HCT116 (cell line): Measurements from ENCODE around the gene GTSF1L. TPM values are rescaled to one million over a fixed set of nuclear protein-coding genes. Genes with fewer than 3 reads are reported as not detected.

ENCODE experiments used
- ATAC-seq: fragments of 200-7000 bp; cut with Tn5 transposase; 2 replicates; pipeline ENCODE4 v1.9.1; 2020; ENCODE audit warnings: mild to moderate bottlenecking, moderate library complexity
- BruUV-seq: library from RNA; stranded (reverse); fragments of 400-500 nt; replicated peaks from 2 replicates; lab custom pipeline; 2021; lab: Mats Ljungman, UMichigan
- CTCF ChIA-PET: fragments of 300-600 bp; sonication (Branson Sonifier 250); formaldehyde crosslinking; loops from one replicate; lab custom pipeline; 2021; ENCODE audit warnings: antibody characterized with exemption; lab: Charles Lee
- POLR2A ChIA-PET: fragments of 300-600, 350-600 bp; sonication (Branson Sonifier 250); formaldehyde crosslinking; loops from one replicate; lab custom pipeline; 2021; ENCODE audit warnings: antibody characterized with exemption; lab: Charles Lee
- RAD21 ChIA-PET, 2 experiments: fragments of 300-600 bp; sonication (Branson Sonifier 250); formaldehyde crosslinking; loops; one replicate each; lab custom pipeline; 2023; ENCODE audit warnings: low total read pairs in 2 of 2; ENCODE audit not compliant: uncharacterized antibody in 2 of 2, unreplicated experiment in 2 of 2, low non-redundant PET in 1 of 2; lab: Charles Lee
- DNase-seq: peaks from one replicate; pipeline ENCODE4 v3.0.0-alpha.2; 2010; ENCODE audit warnings: low read depth, low spot score
- H2AFZ ChIP-seq: fragments of 200-600 bp; shearing (Covaris generic), sonication (generic); 2 replicates; pipeline ENCODE4 v1.6.1; 2017; ENCODE audit warnings: low read depth, mixed run types, mixed read lengths, antibody characterized with exemption, low read length; ENCODE audit not compliant: poor library complexity, severe bottlenecking
- H3K27ac ChIP-seq: 2 replicates; pipeline ENCODE4 v1.5.1; 2012; ENCODE audit warnings: low read depth, low read length
- H3K27me3 ChIP-seq: fragments of 200-600 bp; sonication (generic); 2 replicates; pipeline ENCODE4 v1.6.1; 2016; ENCODE audit warnings: mixed run types, low read length, mixed read lengths; ENCODE audit not compliant: insufficient read depth
- H3K36me3 ChIP-seq, 2 experiments: fragments of 200-500 bp in 1 of 2; fragments of 200-600 bp in 1 of 2; sonication (Bioruptor generic) in 1 of 2; sonication (generic) in 1 of 2; 2 replicates each; pipeline versions ENCODE4 v1.5.1 to v1.6.1; 2014 to 2016; ENCODE audit warnings: low read length in 2 of 2, inconsistent platforms in 1 of 2, mixed read lengths in 1 of 2, mixed run types in 1 of 2; ENCODE audit not compliant: insufficient read depth in 2 of 2, control insufficient read depth in 1 of 2
- H3K4me1 ChIP-seq, 2 experiments: fragments of 200-600 bp in 1 of 2; sonication (generic) in 1 of 2; 2 replicates each; pipeline versions ENCODE4 v1.5.1 to v1.6.1; 2012 to 2017; ENCODE audit warnings: low read length in 2 of 2, inconsistent platforms in 1 of 2, mild to moderate bottlenecking in 1 of 2, mixed read lengths in 1 of 2, mixed run types in 1 of 2, moderate library complexity in 1 of 2; ENCODE audit not compliant: insufficient read depth in 2 of 2, control insufficient read depth in 1 of 2
- H3K4me2 ChIP-seq: fragments of 200-600 bp; sonication (generic); 2 replicates; pipeline ENCODE4 v1.6.1; 2017; ENCODE audit warnings: mixed run types, low read length, mixed read lengths
- H3K4me3 ChIP-seq, 2 experiments: fragments of 200-600 bp in 1 of 2; sonication (generic) in 1 of 2; replicated peaks in 1 of 2; 2 replicates each; pipeline ENCODE4 v1.5.1; 2011 to 2016; ENCODE audit warnings: low read length in 2 of 2, control low read depth in 1 of 2, low read depth in 1 of 2, mild to moderate bottlenecking in 1 of 2, mixed read lengths in 1 of 2, mixed run types in 1 of 2
- H3K79me2 ChIP-seq: fragments of 200-600 bp; sonication (generic); 2 replicates; pipeline ENCODE4 v1.6.1; 2017; ENCODE audit warnings: mild to moderate bottlenecking, mixed run types, low read length, moderate library complexity, mixed read lengths; ENCODE audit not compliant: insufficient read depth
- H3K9ac ChIP-seq: fragments of 200-600 bp; sonication (generic); 2 replicates; pipeline ENCODE4 v1.6.1; 2016; ENCODE audit warnings: low read length, mixed read lengths
- H3K9me2 ChIP-seq: fragments of 200-600 bp; sonication (generic), shearing (Covaris generic); 2 replicates; pipeline ENCODE4 v1.6.1; 2017; ENCODE audit warnings: mixed run types, mild to moderate bottlenecking, moderate library complexity; ENCODE audit not compliant: insufficient read depth
- H3K9me3 ChIP-seq, 2 experiments: fragments of 200-500 bp in 1 of 2; fragments of 200-600 bp in 1 of 2; sonication (Bioruptor generic) in 1 of 2; sonication (generic) in 1 of 2; 2 replicates each; pipeline ENCODE4 v1.6.1; 2014 to 2017; ENCODE audit warnings: low read length in 2 of 2, mixed read lengths in 2 of 2, inconsistent platforms in 1 of 2, low read depth in 1 of 2, mild to moderate bottlenecking in 1 of 2, mixed run types in 1 of 2, moderate library complexity in 1 of 2; ENCODE audit not compliant: control insufficient read depth in 1 of 2, insufficient read depth in 1 of 2
- H4K20me1 ChIP-seq: fragments of 200-600 bp; sonication (generic), shearing (Covaris generic); 2 replicates; pipeline ENCODE4 v1.6.1; 2017; ENCODE audit warnings: mixed run types, mild to moderate bottlenecking, moderate library complexity; ENCODE audit not compliant: insufficient read depth
- CBX3 ChIP-seq: IDR thresholded peaks from 2 replicates; pipeline ENCODE4 v1.6.1; 2012; ENCODE audit warnings: low read depth
- EGR1 ChIP-seq: IDR thresholded peaks from 2 replicates; pipeline ENCODE4 v1.6.1; 2012; ENCODE audit warnings: low read depth
- EZH2phosphoT487 ChIP-seq: fragments of 200-600 bp; IDR thresholded peaks from 2 replicates; pipeline ENCODE4 v1.6.1; 2018; ENCODE audit warnings: antibody characterized with exemption, borderline replicate concordance
- FOSL1 ChIP-seq: IDR thresholded peaks from 2 replicates; pipeline ENCODE4 v1.6.1; 2012; ENCODE audit warnings: low read depth
- JUND ChIP-seq: IDR thresholded peaks from 2 replicates; pipeline ENCODE4 v1.6.1; 2012
- POLR2A ChIP-seq: IDR thresholded peaks from 2 replicates; pipeline ENCODE4 v1.7.0; 2011; ENCODE audit warnings: borderline replicate concordance; ENCODE audit not compliant: insufficient read depth, insufficient read length; ENCODE audit errors: extremely low read depth
- RAD21 ChIP-seq: IDR thresholded peaks from 2 replicates; pipeline ENCODE4 v1.6.1; 2012; ENCODE audit warnings: low read depth, mild to moderate bottlenecking
- SIN3A ChIP-seq: IDR thresholded peaks from 2 replicates; pipeline ENCODE4 v1.6.1; 2012; ENCODE audit warnings: low read depth
- SRF ChIP-seq: IDR thresholded peaks from 2 replicates; pipeline ENCODE4 v1.6.1; 2012; ENCODE audit warnings: low read depth
- TCF7L2 ChIP-seq: IDR thresholded peaks from 2 replicates; pipeline ENCODE4 v1.7.0; 2011; ENCODE audit warnings: borderline replicate concordance, inconsistent platforms; ENCODE audit not compliant: insufficient read depth, insufficient read length; ENCODE audit errors: extremely low read depth
- YY1 ChIP-seq: IDR thresholded peaks from 2 replicates; pipeline ENCODE4 v1.6.1; 2011; ENCODE audit warnings: low read length, low read depth, moderate library complexity, mild to moderate bottlenecking; ENCODE audit not compliant: insufficient replicate concordance; ENCODE audit errors: extremely low read depth
- ZFX ChIP-seq: fragments of 450-650 bp; IDR thresholded peaks from 2 replicates; pipeline ENCODE4 v1.6.1; 2017
- ZNF274 ChIP-seq: fragments of 200-500 bp; sonication (Bioruptor generic); IDR thresholded peaks from 2 replicates; pipeline ENCODE4 v1.6.1; 2014; ENCODE audit warnings: mild to moderate bottlenecking, low read depth, low read length, inconsistent platforms
- intact Hi-C: fragments of 100-400 bp; cut with micrococcal nuclease; formaldehyde crosslinking; loops from 2 replicates; pipeline ENCODE4 v1.10.0; 2022
- total RNA-seq: library from RNA; stranded (reverse); gene quantifications from one replicate; pipeline ENCODE4 v1.2.1, GENCODE V29; 2021; ENCODE audit not compliant: unreplicated experiment
- TF ChIP-seq, protein P1 (sequence below): IDR thresholded peaks from 2 replicates; pipeline ENCODE4 v1.6.1; 2011; ENCODE audit warnings: mild to moderate bottlenecking, low read length, moderate library complexity; ENCODE audit not compliant: insufficient replicate concordance; ENCODE audit errors: extremely low read depth
- TF ChIP-seq, protein P2 (sequence below): IDR thresholded peaks from 2 replicates; pipeline ENCODE4 v1.6.1; 2012
- TF ChIP-seq, protein P3 (sequence below), 3 experiments: fragments of 200-600 bp in 1 of 3; sonication (generic) in 1 of 3; IDR thresholded peaks in 2 of 3; conservative IDR thresholded peaks in 1 of 3; 2 replicates each; pipeline ENCODE4 v1.5.1; 2012 to 2017; ENCODE audit warnings: low read depth in 2 of 3, low read length in 2 of 3, antibody characterized with exemption in 1 of 3, borderline replicate concordance in 1 of 3, control low read depth in 1 of 3, mild to moderate bottlenecking in 1 of 3, mixed read lengths in 1 of 3, mixed run types in 1 of 3, moderate library complexity in 1 of 3; ENCODE audit not compliant: insufficient read depth in 1 of 3
- TF ChIP-seq, protein P4 (sequence below): IDR thresholded peaks from 2 replicates; pipeline ENCODE4 v1.6.1; 2012

GTSF1L gene
- total RNA-seq, 1 experiment from 2014 or later = not detected

DNA sequence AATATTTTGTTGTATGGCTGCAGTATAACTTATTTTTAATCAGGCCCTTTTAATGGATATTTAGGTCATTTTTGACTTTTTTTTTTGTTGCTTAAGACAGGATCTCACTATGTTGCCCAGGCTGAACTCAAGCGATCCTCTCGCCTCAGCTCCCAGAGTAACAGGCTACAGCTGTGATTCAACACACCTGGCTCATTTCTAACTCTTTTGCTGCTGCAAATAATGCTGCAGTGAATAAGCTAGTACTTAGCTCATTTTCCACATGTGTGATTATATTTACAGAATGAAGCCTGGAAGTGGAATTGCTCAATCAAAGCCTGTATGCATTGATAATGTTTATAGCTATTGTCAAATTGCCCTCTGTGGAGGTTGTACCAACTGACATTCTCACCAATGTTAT, 1.1 kb downstream of the GTSF1L start:
- H3K27ac ChIP-seq = no peak overlapping the region
- H3K36me3 ChIP-seq = no peaks in the 10 kb centered on the region
- no peak for DNase-seq
- no peaks in the 10 kb centered on the region for H3K27me3 ChIP-seq
- RAD21 ChIA-PET = interaction anchor here in 1 of 2 experiments (0.6 kb wide), 1 partner anchor 357 kb away, joined by 3 read pairs; no protein-coding TSS in a partner anchor
- no peaks in the 10 kb centered on the region for H3K4me1 ChIP-seq
- no peaks in the 10 kb centered on the region for H4K20me1 ChIP-seq
- H3K4me3 ChIP-seq = no peak overlapping the region
- no peaks in the 10 kb centered on the region for H3K79me2 ChIP-seq
- no TSS peak for BruUV-seq
- no peak overlapping the region for H3K4me2 ChIP-seq
- no peaks in the 10 kb centered on the region for H3K9me3 ChIP-seq
- no peak overlapping the region for H2AFZ ChIP-seq
- POLR2A ChIA-PET = no interaction called here
- H3K9me2 ChIP-seq = no peaks in the 10 kb centered on the region
- H3K9ac ChIP-seq = no peak overlapping the region
- intact Hi-C loops = no loop called here
- TF ChIP-seq TCF7L2 (no peak), JUND (no peak), ZNF274 (no peak), CBX3 (no peak), YY1 (no peak), FOSL1 (no peak), RAD21 (no peak), SRF (no peak), EGR1 (no peak), POLR2A (no peak), SIN3A (no peak), ZFX (no peak), EZH2phosphoT487 (no peak)
- TF ChIP-seq, protein P1, sequence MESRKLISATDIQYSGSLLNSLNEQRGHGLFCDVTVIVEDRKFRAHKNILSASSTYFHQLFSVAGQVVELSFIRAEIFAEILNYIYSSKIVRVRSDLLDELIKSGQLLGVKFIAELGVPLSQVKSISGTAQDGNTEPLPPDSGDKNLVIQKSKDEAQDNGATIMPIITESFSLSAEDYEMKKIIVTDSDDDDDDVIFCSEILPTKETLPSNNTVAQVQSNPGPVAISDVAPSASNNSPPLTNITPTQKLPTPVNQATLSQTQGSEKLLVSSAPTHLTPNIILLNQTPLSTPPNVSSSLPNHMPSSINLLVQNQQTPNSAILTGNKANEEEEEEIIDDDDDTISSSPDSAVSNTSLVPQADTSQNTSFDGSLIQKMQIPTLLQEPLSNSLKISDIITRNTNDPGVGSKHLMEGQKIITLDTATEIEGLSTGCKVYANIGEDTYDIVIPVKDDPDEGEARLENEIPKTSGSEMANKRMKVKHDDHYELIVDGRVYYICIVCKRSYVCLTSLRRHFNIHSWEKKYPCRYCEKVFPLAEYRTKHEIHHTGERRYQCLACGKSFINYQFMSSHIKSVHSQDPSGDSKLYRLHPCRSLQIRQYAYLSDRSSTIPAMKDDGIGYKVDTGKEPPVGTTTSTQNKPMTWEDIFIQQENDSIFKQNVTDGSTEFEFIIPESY = no peak
- TF ChIP-seq, protein P2, sequence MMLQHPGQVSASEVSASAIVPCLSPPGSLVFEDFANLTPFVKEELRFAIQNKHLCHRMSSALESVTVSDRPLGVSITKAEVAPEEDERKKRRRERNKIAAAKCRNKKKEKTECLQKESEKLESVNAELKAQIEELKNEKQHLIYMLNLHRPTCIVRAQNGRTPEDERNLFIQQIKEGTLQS = no peak
- TF ChIP-seq, protein P3, sequence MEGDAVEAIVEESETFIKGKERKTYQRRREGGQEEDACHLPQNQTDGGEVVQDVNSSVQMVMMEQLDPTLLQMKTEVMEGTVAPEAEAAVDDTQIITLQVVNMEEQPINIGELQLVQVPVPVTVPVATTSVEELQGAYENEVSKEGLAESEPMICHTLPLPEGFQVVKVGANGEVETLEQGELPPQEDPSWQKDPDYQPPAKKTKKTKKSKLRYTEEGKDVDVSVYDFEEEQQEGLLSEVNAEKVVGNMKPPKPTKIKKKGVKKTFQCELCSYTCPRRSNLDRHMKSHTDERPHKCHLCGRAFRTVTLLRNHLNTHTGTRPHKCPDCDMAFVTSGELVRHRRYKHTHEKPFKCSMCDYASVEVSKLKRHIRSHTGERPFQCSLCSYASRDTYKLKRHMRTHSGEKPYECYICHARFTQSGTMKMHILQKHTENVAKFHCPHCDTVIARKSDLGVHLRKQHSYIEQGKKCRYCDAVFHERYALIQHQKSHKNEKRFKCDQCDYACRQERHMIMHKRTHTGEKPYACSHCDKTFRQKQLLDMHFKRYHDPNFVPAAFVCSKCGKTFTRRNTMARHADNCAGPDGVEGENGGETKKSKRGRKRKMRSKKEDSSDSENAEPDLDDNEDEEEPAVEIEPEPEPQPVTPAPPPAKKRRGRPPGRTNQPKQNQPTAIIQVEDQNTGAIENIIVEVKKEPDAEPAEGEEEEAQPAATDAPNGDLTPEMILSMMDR (IDR thresholded peaks at IDR 0.05 in 2 of 3, conservative IDR thresholded peaks at IDR 0.05 in 1 of 3; ENCODE audit: borderline replicate concordance in 1 of 3, insufficient read depth in 1 of 3, low read depth in 2 of 3, low read length in 2 of 3) = no peak
- TF ChIP-seq, protein P4, sequence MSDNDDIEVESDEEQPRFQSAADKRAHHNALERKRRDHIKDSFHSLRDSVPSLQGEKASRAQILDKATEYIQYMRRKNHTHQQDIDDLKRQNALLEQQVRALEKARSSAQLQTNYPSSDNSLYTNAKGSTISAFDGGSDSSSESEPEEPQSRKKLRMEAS = no peak
- ATAC-seq = no peak
- CTCF ChIA-PET = interaction anchor here (1.0 kb wide), 1 partner anchor 277 kb away, joined by 3 read pairs; no protein-coding TSS in a partner anchor
